Posterior cingulate gyrus (tissue), 11 donors: Measurements from ENCODE around the gene PIAS2.

Experiments used
- DNase-seq, 10 donors: peaks; one replicate each; pipeline versions ENCODE4 v3.0.0 to v3.0.0-alpha.2; 2020 to 2021; ENCODE audit warnings: mixed read lengths in 3 of 10
- intact Hi-C: fragments of 100-400 bp; cut with DNase I; formaldehyde crosslinking; loops from one replicate; pipeline ENCODE4 v1.15.1; 2023

The PIAS2 gene

DNA sequence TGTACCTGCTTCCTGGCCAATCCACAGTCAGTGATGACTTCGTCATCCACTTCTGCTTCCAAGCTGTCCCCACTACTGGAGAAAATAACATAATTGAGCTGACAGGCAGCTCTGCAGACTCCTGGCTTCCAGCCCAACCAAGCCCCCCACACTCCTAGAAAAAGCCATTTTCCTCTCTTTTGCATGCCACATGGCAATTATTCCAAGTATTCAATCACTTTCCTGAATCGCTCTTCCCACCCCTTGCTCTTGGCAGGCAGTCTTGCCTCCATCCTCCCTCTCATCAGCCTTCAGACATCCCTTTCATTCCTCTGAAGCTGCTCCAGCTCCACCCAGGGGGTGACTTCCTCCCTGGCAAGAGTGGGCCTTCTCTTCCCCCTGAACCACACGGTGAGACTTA lies 146.2 kb downstream of the PIAS2 start:
- peak in 5 of 10 donors; percentile 9 to 85 (median 47) for DNase-seq

DNA sequence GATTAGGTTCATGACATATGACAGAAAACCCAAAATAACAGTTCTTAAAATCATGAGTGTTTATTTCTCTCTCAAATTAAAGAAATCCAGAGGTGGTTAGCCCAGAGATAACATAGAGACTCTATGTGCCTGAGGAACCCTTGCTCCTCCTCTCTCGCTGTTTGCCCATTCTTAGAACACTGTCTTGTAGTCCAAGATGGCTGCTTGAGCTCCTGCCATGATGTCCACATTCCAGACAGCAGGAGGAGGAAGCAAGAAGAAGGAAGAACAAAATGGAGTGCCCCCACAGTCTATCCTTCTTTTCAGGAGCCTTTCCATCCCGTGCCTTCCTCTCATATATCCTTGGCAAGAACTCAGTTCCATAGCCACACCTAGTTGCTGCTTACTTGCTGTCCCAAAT lies 146.6 kb downstream of the PIAS2 start:
- no peak for DNase-seq
- intact Hi-C loops: no loop called here

More for the DNA sequence above, 146.2 kb downstream of the PIAS2 start:
- intact Hi-C loops: no loop called here

- intact Hi-C loops: no loop called here
- DNase-seq: no peak
Observed at GRCh38 chr18:46768166-46768921, 149.0 kb downstream of the PIAS2 start.

- intact Hi-C loops: no loop called here
- no peak for DNase-seq
Observed at GRCh38 chr18:46767217-46767616, 150.1 kb downstream of the PIAS2 start.

GRCh38 chr18:46764586-46764985 lies 152.7 kb downstream of the PIAS2 start:
- intact Hi-C loops: no loop called here
- no peak for DNase-seq

DNA sequence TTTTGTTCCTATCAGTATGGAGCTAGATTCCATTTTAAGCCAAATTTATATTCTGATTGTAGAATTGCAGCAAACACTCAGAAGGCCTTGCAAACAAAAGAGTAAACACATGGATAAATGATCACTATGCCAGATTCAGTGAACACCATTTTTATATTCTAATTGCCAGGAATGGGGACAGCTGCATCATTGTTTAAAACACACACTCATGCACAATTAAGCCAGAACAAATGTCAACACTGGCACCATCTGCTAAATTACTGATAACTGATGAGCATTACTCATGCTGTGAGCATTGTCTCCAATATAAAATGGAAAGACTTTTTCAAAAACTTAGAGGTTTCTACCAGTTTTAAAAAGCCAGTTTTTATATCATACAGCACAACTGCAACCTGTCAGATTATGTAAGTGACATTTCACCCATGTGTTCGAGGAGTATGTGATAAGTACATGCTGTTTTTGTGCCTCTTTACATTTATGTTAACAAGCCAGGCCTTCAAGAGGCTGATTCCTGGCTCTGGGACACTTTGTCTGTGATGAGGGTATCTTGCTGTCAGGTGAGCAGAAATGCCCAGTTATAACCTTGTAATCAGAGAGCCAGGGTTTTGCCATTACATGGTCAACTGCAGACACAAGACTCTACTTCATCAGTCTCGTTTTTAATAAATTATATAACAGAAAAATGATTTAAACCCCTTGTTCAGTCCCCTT lies 156.1 kb downstream of the PIAS2 start:
- DNase-seq: no peak
- intact Hi-C loops: no loop called here

- DNase-seq: peak in 2 of 10 donors; percentile 30 to 87
Observed at GRCh38 chr18:46759890-46760289, 157.4 kb downstream of the PIAS2 start.

DNA sequence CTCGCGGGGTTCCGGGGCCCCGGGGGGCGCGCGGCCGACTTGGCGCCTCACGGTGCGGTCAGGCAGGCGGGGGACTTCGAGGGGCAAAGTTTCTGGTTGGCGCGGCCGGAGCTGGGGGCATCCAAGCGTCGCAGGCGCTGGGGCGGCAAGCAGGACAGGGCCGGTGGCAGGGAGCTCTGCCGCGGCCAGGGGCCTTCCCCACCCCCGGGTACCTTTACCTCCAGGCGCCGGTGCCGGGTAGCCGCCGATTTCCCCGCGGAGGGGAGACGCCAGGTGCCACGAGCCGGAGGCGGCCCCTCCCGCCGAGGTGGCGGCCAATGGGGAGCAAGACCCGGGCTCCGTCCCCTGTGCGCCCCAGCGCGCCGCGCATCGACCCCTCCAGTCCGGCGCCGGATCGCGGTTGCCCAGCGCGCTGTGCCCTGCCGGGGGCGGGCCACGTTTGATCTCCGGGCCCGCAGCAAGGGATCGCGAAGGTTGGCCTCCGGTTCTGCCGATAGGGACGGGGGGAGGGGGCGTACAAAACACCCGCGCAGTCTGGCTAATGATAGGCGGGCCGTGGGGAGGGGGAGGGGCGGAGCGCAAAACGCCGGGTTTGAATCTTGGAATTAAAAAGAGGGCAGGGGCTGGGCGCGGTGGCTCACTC lies 160.6 kb downstream of the PIAS2 start, which contains the start of gene ST8SIA5:
Gene ST8SIA5, minus strand, starts transcription at position 495 of the 643 bp plus-strand sequence. CDS start 545 bp downstream, outside the sequence.
- peak in 7 of 10 donors; percentile 26 to 91 (median 46) for DNase-seq
- intact Hi-C loops: no loop called here

More at GRCh38 chr18:46759890-46760289, 157.4 kb downstream of the PIAS2 start:
- intact Hi-C loops: no loop called here

GRCh38 chr18:46756025-46756558 lies 161.2 kb downstream of the PIAS2 start:
- intact Hi-C loops: no loop called here
- peak in 4 of 10 donors; percentile 21 to 86 (median 52) for DNase-seq

GRCh38 chr18:46755315-46756024 lies 161.8 kb downstream of the PIAS2 start:
- DNase-seq: peak in 4 of 10 donors; percentile 32 to 74 (median 38)
- intact Hi-C loops: no loop called here

DNA sequence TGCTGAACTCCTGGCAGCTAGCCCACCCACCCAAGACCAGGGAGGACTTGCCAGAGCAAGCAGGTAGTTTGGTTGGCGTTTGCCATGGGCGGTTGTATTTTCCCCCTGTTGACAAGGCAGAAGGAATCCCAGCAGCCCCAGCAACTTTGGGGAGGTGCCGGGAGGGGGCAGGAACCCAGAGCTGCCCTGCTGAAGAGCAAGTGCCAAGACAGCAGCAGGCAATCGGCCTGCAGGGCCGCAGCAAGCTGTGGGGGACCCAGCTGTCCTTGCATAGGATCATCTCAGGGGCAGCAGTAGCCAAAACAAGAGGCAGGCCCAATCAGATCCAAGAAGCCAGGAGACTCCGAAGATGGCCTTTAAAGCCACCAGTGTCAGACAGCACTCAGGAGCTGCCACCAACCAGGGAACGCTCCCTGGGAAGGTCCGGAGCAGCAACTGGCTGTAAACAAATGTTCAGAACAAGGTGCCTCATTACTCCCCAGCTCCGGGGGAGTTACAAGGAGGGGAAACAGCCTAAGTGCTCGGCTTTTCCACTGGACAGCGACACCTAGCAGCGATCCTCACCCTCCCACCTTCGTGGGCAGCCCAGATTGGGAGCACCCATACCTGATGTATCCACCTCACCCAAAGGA lies 162.5 kb downstream of the PIAS2 start:
- peak in 6 of 10 donors; percentile 47 to 89 (median 70) for DNase-seq
- intact Hi-C loops: no loop called here

DNA sequence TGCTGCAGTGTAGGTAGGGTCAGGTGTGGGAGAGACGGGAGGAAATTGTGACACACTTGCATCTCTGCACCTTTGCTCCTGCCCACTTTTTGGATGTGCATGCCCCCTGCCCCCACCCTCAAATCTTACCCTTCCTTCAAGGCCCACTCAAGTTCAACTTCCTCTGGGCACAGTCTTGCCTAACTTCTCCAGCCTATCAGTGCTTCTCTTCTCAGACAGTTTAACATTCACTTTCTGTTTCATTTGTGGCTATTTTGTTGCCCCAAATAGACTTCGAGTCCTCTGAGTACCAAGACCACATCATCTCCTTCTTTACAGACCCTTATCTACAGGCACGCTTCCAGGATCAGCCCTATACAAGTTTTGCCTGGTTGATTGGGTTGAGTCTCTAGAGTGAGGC lies 163.1 kb downstream of the PIAS2 start:
- no peak for DNase-seq
- intact Hi-C loops: no loop called here
